Activated naive CD4-positive, alpha-beta T cell treated with Interleukin-2 at 50 U/mL for 16 hours (primary cell): ENCODE data around the gene FUT9.
"Not testable (repeated sequence)": the region's sequence is repeated elsewhere in the genome, so short reads cannot be mapped to it uniquely, and the experiment has no call there.

Experiments used
- DNase-seq: peaks from one replicate; pipeline ENCODE4 v3.0.0-alpha.2; 2020

Gene FUT9

DNA sequence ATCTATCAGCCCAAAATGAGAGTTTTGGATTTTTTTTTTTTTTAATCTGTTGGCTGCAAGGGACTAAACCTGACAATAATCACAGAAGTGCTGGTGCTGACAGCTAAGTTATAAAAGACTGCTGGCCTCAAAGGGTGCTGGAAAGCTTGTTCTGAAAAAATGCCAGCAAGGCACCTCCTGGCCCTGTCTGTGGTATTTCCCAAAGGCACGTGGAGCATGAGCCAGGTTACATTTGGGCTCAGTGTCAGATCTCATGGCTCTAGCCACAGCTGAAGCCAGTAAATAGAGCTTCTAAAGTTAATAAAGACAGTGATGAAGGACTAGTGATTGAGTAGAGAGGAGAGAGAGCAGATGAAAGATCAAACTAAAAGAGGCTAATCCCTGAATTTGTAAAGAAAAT, 178.9 kb downstream of the FUT9 start:
- DNase-seq: no peak

DNA sequence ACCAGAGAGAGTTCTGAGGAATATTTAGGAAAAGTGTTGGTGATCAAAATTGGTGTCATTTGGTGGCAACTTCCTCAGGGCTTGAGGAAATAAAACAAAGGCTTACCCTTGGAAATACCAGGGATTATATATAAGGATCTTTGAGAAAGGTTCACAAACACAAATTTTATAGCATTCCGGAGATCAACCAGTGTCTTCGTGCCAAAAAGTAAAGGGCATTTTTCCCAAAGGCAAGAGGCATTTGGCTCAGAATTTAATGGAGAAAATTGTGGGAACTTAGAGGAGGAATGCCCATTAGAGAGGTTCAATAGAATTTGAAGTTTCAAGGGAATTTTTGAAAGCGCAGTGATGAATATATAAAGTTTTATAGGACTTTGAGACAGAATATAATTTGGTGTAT, 179.5 kb downstream of the FUT9 start:
- no peak for DNase-seq

DNA sequence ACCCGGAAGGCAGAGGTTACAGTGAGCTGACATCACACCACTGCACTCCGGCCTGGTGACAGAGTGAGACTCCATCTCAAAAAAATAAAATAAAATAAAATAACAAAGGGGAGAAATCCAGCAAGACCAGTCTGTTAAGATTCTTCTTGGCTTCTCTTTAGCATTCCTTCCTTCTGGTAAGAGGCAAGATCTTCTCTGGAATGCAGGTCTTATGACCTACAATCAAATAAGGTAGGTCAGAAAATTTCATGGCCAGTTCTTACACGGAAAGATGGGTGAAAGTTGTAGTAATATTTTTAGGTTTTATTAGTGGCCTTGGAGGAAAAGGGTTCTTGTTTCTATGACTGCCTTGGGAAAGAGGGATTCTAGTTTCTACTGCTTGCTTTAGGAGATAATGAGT, 180.9 kb downstream of the FUT9 start:
- no peak for DNase-seq

DNA sequence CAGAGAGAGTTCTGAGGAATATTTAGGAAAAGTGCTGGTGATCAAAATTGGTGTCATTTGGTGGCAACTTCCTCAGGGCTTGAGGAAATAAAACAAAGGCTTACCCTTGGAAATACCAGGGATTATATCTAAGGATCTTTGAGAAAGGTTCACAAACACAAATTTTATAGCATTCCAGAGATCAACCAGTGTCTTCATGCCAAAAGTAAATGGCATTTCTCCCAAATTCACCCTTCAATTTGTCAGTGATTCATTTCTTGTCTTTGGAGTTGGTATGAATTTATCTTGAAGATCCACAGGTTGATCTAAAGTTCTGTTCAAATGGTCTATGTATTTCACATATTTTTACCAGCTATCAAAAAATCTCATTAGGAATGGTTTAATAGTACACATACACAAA, 181.5 kb downstream of the FUT9 start:
- no peak for DNase-seq

DNA sequence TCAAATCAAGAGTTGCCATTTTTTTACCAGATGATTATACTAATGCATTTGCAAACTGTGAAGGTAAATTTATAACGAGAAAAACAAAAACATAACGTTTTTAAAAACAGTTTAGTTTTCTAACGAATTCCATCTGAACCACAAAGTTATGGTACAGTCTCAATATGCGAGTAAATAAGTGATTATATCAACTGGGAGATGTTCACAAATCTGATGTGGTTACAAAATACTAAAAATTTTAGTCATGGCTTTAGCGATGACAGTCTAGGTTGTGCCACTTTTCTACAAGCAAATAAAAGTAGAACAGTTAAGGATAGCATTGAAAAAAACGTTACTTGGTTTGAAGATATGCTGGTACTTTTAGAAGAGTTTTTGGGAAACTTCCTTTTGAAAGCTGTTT, 186.8 kb downstream of the FUT9 start:
- no peak for DNase-seq

DNA sequence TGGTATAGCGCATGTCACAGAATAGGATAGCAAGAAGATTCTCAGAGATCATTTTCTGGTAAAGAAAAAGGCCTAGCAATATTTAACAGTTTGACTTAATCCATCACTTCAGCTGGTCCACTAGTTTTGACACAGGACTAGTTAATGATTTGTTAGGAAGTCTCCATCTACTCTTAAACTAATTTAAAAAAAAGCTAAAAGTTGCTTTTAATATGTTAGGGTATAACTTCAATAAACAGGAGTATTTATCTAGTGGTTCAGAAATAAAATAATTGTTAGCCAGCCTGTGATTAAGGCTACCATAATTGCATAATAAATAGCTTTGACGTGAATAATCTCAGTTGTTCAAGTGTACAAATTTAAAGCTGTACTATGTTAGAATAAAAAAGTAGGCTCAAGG, 195.6 kb downstream of the FUT9 start:
- DNase-seq: no peak

DNA sequence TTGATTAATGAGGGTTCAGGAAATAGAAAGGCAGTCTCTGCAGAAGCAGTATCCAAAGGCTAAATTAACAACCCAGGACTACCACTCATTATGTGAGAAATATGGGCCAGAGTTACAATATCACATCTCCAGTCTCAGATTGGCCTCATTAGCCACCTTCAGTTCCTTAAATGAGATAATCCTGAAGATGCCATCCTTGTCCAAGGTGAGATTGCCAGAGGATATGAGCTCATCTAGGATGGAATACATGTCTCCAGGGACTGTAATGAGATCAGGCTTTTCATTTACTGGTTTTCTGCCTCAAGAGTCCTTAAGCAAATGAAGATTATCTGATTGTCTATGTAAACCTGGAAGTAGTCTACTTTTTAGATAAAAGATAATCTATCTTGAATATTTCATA, 196.3 kb downstream of the FUT9 start:
- no peak for DNase-seq

DNA sequence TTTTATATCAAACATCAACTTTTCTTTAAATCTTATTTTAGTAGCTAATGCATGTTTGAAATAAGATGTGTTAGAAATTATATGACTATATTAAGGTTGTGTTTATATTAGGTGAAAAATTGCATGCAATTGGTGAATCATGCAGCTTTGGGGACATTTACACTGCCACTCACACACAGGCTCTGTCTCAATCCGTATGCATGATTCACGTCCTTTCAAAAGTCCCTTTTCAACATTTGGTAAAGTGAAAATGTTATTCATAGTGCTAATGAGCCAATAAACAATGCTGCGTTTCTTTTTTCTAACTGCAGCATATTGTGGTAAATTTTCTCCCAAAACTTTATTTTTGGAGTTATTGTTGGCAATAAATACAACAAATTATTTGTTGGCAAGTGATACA, 198.0 kb downstream of the FUT9 start:
- DNase-seq: no peak

DNA sequence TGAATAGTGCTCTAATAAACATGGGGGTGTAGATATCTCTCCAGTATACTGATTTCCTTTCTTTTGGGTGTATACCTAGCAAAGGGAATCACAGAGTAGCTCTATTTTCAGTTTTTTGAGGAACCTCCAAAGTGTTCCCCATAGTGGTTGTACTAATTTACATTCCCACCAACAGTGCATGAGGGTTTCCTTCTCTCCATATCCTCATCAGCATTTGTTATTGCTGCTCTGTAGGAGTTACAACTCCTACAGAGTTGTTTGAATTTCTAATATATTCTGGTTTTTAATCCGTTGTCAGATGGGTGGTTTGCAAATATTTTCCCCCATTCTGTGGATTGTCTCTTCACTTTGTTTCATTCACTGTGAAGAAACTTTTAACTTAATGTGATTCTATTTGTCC, 207.9 kb downstream of the FUT9 start:
- no peak for DNase-seq

DNA sequence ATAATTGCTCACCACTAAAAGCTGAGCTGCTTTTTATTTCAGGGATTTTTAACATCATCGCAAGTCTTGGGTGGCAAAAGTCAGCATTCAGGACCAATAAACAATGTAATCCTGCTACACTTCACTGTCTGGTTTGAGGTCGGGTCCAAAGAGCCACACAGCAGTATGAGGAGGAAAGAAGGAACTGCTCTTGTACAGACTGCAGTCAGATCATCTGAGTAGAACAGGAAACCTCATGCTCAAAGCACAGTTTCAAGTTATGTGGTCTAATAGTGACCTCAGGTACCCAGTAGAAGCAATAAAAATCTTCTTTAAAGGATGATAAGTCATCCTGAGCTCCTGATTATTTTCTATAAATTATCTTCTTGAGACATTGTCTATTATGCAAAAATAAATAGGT, 211.4 kb downstream of the FUT9 start:
- DNase-seq: no peak

DNA sequence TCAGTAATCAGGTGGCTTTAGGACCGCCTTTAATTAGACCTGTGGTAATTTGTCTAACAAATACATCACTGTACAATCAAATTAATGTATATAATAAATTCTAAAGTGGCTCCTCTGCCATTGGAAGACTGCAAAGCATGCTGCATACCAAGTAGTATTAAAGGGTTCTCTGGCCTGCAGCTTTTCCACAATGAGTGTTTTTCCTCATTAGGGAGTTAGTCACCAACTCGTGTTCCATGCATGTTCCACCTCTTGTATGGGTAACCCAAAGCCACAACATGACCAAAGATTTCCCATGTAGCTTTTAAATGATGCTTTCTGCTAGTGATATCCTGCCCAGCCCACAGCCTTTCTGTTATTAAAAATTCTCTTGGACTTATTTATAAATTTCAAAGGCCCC, 218.7 kb downstream of the FUT9 start:
- DNase-seq: no peak

DNA sequence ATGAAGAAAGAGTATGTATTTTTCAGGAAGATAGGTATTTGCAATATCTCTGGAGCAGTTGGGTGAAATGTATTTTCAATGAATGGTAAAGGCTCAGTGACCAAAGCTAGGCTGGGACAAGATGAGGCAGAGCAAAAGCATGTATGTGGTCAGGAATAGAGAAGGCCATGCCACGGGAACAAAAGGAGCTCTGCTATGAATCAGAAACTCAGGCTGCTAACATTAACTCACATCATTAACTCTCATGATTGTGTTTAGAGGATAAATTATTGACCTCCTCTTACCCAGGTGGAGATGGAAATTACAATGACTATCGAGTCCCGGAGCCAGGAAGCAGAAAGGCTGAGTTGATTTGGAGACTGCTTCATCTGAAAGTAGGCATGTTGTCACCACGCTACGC, 220.2 kb downstream of the FUT9 start:
- no peak for DNase-seq

DNA sequence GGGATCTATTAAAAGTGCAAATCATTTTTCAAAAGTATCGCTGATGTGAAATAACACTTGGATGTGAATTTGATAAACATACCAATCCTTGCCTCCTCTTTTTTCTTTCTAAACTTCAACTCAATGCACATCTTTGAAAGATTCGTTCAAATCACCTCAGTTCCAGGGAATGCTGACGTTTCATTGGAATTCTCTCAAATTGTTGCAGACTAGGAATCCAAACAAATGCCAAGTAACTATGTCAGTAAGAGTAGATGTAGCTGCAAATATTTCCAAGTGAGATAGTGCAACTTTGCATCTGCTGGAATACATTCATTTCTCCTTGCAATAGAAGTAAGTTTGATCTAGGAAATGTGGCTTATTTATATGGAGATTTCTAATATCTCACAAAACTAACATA, 220.7 kb downstream of the FUT9 start:
- no peak for DNase-seq

DNA sequence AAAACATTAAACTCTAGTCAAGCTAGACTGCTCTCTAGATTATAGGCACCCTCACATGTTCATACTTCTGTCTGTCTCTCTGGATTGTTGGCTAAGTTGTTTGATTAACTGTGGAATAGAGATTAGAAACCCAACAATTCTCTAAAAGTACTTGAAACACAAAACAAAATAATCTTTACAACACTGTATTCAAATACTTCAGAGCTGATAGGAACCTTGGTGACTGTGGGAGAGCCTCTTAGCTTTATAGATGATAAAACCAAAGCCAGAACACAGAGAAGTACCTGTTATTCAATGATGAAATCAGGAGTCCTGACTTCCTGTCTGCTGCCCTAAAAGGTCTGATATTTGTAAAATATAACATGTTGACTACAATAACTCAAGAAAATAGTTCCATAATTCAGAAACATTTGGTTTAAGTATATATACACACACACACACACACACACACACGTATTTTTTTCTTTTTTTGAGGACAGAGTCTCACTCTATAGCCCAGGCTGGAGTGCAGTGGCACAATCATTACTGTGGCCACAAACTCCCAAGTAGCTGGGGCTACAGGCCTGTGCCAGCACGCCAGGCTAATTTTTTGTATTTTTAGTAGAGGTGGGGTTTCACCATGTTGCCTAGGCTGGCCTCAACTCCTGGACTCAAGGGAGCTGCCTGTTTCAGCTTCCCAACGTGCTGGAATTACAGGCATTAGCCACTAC, 222.0 kb downstream of the FUT9 start:
- DNase-seq: no peak

DNA sequence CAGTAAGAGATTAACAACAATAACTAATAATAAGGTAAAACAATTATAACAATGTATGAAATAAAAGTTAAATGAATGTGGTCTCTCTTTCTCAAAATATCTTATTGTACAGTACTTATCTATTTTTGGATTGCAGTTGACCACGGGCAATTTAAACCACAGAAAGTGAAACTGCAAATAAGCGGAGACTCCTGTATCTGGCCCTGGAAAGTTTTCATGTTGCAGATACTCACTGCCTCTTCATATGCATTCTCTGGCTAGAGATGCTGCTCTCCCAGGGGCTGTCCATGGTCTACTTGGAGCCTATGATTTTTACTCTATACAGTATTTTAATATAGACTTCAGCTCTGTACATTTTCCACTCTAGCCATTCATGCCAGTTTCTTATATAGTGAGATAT, 230.8 kb downstream of the FUT9 start:
- DNase-seq: no peak

DNA sequence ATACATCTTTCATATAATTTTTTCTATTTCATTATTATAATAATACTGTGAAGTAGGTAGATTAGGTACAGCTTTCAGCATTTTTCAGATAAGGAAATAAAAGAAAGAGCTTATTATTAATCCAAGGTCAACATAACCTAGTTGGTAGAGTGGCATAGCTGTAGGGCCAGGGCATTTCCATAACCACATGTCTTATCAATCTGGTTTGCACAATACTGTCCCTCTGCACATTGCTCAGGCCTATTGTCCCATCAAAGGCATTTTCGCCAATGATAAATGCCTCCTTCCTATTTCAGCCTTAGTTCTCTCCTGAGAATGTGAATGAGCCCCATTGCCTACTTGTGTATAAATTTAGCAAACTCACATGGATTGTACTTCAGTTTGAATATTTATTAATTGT, 234.0 kb downstream of the FUT9 start:
- DNase-seq: no peak

DNA sequence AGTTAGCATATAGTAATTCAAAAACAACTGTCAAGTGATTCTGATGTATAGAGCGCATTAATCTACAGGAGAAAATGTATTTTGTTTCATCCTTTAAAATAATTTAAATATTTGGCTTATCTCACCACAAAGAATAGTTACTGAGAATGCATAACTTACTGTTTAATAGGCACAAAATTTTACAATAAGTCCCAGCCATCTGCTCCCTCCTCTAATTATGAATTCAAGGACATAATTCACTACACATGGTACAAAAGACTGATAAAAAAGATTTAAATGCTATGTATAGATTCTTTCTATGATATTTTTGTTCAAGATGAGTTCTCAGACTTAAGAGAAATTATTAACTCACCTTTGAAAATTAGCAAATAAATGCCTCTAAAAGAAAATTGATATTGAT, 242.0 kb downstream of the FUT9 start:
- DNase-seq: no peak

DNA sequence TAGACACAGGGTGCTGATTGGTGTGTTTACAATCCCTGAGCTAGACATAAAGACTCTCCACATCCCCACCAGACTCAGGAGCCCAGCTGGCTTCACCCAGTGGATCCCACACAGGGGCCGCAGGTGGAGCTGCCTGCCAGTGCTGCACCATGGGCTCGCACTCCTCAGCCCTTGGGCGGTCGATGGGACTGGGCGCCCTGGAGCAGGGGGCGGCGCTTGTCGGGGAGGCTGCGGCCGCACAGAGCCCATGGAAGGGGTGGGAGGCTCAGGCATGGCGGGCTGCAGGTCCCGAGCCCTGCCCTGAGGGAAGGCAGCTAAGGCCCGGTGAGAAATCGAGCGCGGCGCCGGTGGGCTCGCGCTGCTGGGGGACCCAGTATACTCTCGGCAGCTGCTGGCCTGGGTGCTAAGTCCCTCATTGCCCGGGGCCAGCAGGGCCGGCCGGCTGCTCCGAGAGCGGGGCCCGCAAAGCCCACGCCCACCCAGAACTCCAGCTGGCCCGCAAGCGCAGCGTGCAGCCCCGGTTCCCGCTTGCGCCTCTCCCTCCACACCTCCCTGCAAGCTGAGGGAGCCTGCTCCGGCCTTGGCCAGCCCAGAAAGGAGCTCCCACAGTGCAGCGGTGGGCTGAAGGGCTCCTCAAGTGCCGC, 245.1 kb downstream of the FUT9 start:
- not testable (repeated sequence) for DNase-seq
